PC-9 (cell line): ENCODE results near the gene RPL29. TPM values are rescaled to one million over a fixed set of nuclear protein-coding genes. Genes with fewer than 3 reads are reported as not detected.
"Not testable (repeated sequence)": the region's sequence is repeated elsewhere in the genome, so short reads cannot be mapped to it uniquely, and the experiment has no call there.

ENCODE experiments used
- BruUV-seq: library from RNA; stranded (reverse); fragments of 400-500 nt; replicated peaks from 2 replicates; lab custom pipeline; 2021; lab: Mats Ljungman, UMichigan
- CTCF ChIA-PET: fragments of 300-600 bp; sonication (Branson Sonifier 250); formaldehyde crosslinking; loops from one replicate; lab custom pipeline; 2022; ENCODE audit warnings: antibody characterized with exemption; lab: Charles Lee
- POLR2A ChIA-PET: fragments of 300-600 bp; sonication (Branson Sonifier 250); formaldehyde crosslinking; loops from one replicate; lab custom pipeline; 2022; ENCODE audit warnings: antibody characterized with exemption; ENCODE audit not compliant: unreplicated experiment; lab: Charles Lee
- DNase-seq, 2 experiments: peaks; one replicate each; pipeline versions ENCODE4 v3.0.0 to v3.0.0-alpha.2; 2015 to 2022; ENCODE audit warnings: mixed read lengths in 1 of 2
- H2AFZ ChIP-seq: fragments of 200-600 bp; sonication (generic); 2 replicates; pipeline ENCODE4 v1.8.1; 2017; ENCODE audit warnings: antibody characterized with exemption
- H3F3A ChIP-seq: fragments of 200-600 bp; sonication (generic); 2 replicates; pipeline ENCODE4 v1.8.1; 2017; ENCODE audit warnings: antibody characterized with exemption, mild to moderate bottlenecking, low read depth; ENCODE audit not compliant: insufficient read depth
- H3K27ac ChIP-seq: fragments of 200-600 bp; sonication (generic); 2 replicates; pipeline ENCODE4 v1.6.1; 2016; ENCODE audit warnings: mixed run types
- H3K27me3 ChIP-seq: fragments of 200-600 bp; sonication (generic); 2 replicates; pipeline ENCODE4 v1.6.1; 2016; ENCODE audit warnings: low read depth, mixed run types; ENCODE audit not compliant: insufficient read depth
- H3K36me3 ChIP-seq: fragments of 200-600 bp; sonication (generic); 2 replicates; pipeline ENCODE4 v1.6.1; 2016; ENCODE audit warnings: low read depth, mixed run types
- H3K4me1 ChIP-seq: fragments of 200-600 bp; sonication (generic); replicated peaks from 2 replicates; pipeline ENCODE4 v1.6.1; 2016; ENCODE audit warnings: mixed run types; ENCODE audit not compliant: insufficient read depth
- H3K4me2 ChIP-seq: fragments of 200-600 bp; sonication (generic); 2 replicates; pipeline ENCODE4 v1.6.1; 2017; ENCODE audit warnings: mixed run types
- H3K4me3 ChIP-seq: fragments of 200-600 bp; sonication (generic); 2 replicates; pipeline ENCODE4 v1.6.1; 2016; ENCODE audit warnings: mixed run types
- H3K79me2 ChIP-seq: fragments of 200-600 bp; sonication (generic); 2 replicates; pipeline ENCODE4 v1.6.1; 2017; ENCODE audit warnings: low read depth, mixed run types
- H3K9me2 ChIP-seq: fragments of 200-600 bp; sonication (generic); 2 replicates; pipeline ENCODE4 v1.8.1; 2017; ENCODE audit warnings: mild to moderate bottlenecking; ENCODE audit not compliant: insufficient read depth
- H3K9me3 ChIP-seq: fragments of 200-600 bp; sonication (generic); 2 replicates; pipeline ENCODE4 v1.8.1; 2016; ENCODE audit warnings: low read depth; ENCODE audit not compliant: insufficient read depth
- H4K20me1 ChIP-seq: fragments of 200-600 bp; sonication (generic); 2 replicates; pipeline ENCODE4 v1.8.1; 2017; ENCODE audit not compliant: insufficient read depth
- EZH2 ChIP-seq: fragments of 200-600 bp; sonication (generic); IDR thresholded peaks from 2 replicates; pipeline ENCODE4 v1.8.0; 2017; ENCODE audit warnings: antibody characterized with exemption, low read depth
- intact Hi-C: fragments of 100-400 bp; cut with micrococcal nuclease; formaldehyde crosslinking; loops from one replicate; pipeline ENCODE4 v1.10.0; 2022; ENCODE audit not compliant: unreplicated experiment
- total RNA-seq: library from RNA; stranded (reverse); gene quantifications from 2 replicates; pipeline ENCODE4 v1.2.3, GENCODE V29; 2021
- TF ChIP-seq, protein P1 (sequence below): fragments of 200-600 bp; sonication (generic); conservative IDR thresholded peaks from 2 replicates; pipeline ENCODE4 v1.6.1; 2017; ENCODE audit warnings: mixed run types, antibody characterized with exemption, mild to moderate bottlenecking, moderate library complexity

RPL29 gene
- total RNA-seq, 1 experiment from 2014 or later: 1,278 TPM

DNA sequence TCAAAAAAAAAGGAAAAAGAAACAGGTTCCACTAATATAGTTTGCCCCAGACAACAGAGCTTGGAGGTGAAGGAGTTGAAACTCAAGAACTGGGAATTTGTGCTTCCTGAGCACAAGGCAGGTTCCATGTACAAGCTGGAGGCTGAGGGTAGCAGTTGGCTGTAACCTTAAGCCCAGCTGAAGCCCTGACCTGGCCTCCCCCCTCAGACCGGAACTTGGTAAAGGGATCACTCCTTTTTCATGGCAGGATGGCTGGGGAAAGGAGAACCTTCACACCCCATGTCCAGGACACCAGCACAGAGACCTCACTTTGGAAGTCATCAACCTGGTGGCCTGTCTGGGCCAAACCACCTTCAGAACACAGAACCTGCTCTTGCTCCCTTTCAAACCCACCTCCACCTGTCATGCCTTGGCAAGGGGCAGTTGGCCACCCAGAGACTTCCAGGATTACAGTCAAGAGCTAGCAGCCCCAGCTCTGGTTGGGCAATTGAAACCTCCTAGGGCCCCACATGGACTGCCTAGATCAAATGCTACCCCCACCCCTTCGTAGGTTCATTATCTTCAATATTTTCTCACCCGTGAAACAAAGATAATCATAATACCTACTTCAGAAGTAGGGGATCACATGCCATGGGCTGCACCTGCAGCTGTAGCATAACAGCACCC lies 3.5 kb downstream of the RPL29 start:
- Histone ChIP-seq H4K20me1 (0 out of 2 replicates have a peak, but pooled peaks cover 10% of the 10 kb centered on the region), H3K4me2 (no peak overlapping the region), H3K36me3 (peaks cover 24% of the 10 kb centered on the region), H2AFZ (no peak overlapping the region), H3K79me2 (peaks cover 35% of the 10 kb centered on the region), H3K4me1 (peaks cover 11% of the 10 kb centered on the region), H3K4me3 (no peak overlapping the region), H3K9me3 (no peaks in the 10 kb centered on the region), H3K9me2 (no peaks in the 10 kb centered on the region), H3K27me3 (no peaks in the 10 kb centered on the region), H3K27ac (no peak overlapping the region), H3F3A (peaks cover 71% of the 10 kb centered on the region)
- ChIA-PET POLR2A (interaction anchor here (0.6 to 0.7 kb wide), 3 partner anchors 9 to 60 kb away, joined by 3 to 5 read pairs (median 4); partner anchors contain the start of gene PCBP4), CTCF (no interaction called here)
- no peak for TF ChIP-seq EZH2
- TF ChIP-seq, protein P1, sequence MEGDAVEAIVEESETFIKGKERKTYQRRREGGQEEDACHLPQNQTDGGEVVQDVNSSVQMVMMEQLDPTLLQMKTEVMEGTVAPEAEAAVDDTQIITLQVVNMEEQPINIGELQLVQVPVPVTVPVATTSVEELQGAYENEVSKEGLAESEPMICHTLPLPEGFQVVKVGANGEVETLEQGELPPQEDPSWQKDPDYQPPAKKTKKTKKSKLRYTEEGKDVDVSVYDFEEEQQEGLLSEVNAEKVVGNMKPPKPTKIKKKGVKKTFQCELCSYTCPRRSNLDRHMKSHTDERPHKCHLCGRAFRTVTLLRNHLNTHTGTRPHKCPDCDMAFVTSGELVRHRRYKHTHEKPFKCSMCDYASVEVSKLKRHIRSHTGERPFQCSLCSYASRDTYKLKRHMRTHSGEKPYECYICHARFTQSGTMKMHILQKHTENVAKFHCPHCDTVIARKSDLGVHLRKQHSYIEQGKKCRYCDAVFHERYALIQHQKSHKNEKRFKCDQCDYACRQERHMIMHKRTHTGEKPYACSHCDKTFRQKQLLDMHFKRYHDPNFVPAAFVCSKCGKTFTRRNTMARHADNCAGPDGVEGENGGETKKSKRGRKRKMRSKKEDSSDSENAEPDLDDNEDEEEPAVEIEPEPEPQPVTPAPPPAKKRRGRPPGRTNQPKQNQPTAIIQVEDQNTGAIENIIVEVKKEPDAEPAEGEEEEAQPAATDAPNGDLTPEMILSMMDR: no peak
- DNase-seq: no peak
- BruUV-seq: no TSS peak
- intact Hi-C loops: no loop called here

DNA sequence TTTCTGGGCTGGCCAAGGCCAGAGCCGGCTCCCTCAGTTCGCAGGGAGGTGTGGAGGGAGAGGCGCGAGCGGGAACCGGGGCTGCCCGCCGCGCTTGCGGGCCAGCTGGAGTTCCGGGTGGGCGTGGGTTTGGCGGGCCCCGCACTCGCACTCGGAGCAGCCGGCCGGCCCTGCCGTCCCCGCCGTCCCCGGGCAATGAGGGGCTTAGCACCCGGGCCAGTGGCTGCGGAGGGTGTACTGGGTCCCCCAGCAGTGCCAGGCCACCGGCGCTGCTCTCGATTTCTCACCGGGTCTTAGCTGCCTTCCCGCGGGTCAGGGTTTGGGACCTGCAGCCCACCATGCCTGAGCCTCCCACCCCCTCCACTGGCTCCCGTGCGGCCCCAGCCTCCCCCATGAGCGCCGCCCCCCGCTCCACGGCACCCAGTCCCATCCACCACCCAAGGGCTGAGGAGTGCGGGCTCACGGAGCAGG lies 5.2 kb downstream of the RPL29 start:
- DNase-seq, H3K9me3 ChIP-seq, H2AFZ ChIP-seq, intact Hi-C loops, H3K4me2 ChIP-seq, H3K27ac ChIP-seq, BruUV-seq, H3K9me2 ChIP-seq, H4K20me1 ChIP-seq, H3K27me3 ChIP-seq, H3K4me3 ChIP-seq: not testable (repeated sequence)
- Histone ChIP-seq H3K36me3 (peaks cover 24% of the 10 kb centered on the region), H3K4me1 (peaks cover 11% of the 10 kb centered on the region), H3K79me2 (peaks cover 32% of the 10 kb centered on the region), H3F3A (peaks cover 69% of the 10 kb centered on the region)
- CTCF ChIA-PET: interaction anchor here (0.6 kb wide), 1 partner anchor 11 kb away, joined by 4 read pairs; no protein-coding TSS in a partner anchor
- POLR2A ChIA-PET: interaction anchor here (0.6 kb wide), 1 partner anchor 298 kb away, joined by 4 read pairs; no protein-coding TSS in a partner anchor

DNA sequence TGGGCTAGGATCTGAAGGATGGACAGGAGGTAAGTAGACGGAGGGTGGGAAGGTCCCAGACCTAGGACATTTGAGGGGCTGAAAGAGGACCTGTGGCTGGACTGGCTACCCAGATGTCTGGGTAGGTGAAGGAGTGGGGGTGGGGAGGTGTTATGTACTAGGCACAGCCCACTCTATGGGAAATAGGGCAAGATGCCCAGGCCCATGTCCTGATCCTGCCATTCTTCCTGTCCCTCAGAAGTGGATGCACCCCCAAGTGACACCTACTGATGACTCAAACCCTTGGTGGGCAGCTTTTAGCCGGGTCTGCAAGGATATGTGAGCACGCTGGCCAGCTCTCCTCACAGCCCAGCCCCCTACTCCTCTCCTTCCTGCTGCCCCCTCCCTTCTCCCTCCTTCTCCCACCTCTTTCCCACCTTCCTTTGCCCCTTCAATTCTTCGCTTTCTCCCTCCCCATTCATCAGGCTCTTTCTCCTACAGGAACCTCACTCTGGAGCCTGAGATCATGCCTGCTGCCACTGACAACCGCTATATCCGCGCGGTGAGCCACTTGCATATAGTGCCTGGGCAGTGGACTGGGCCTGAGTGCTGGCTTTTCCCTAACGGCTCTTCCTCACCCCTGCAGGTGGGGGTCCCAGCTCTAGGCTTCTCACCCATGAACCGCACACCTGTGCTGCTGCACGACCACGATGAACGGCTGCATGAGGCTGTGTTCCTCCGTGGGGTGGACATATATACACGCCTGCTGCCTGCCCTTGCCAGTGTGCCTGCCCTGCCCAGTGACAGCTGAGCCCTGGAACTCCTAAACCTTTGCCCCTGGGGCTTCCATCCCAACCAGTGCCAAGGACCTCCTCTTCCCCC lies 7.2 kb downstream of the RPL29 start:
- intact Hi-C loops: no loop called here
- no peak for TF ChIP-seq EZH2
- TF ChIP-seq, protein P1: no peak
- no peak overlapping the region for H3K4me3 ChIP-seq
- H3K9me3 ChIP-seq: no peaks in the 10 kb centered on the region
- H2AFZ ChIP-seq: no peak overlapping the region
- H3K36me3 ChIP-seq: peaks cover 9% of the 10 kb centered on the region; the same call in 1 of the 2 replicates
- no TSS peak for BruUV-seq
- H3K79me2 ChIP-seq: peaks cover 19% of the 10 kb centered on the region
- H4K20me1 ChIP-seq: 0 out of 2 replicates have a peak, but pooled peaks cover 10% of the 10 kb centered on the region
- H3K27ac ChIP-seq: no peak overlapping the region
- DNase-seq: no peak
- H3K4me2 ChIP-seq: no peak overlapping the region
- POLR2A ChIA-PET: interaction anchor here (0.6 kb wide), 1 partner anchor 262 kb away, joined by 9 read pairs; no protein-coding TSS in a partner anchor
- no peaks in the 10 kb centered on the region for H3K9me2 ChIP-seq
- no peaks in the 10 kb centered on the region for H3K27me3 ChIP-seq
- CTCF ChIA-PET: no interaction called here
- H3K4me1 ChIP-seq: peaks cover 12% of the 10 kb centered on the region
- peaks cover 58% of the 10 kb centered on the region for H3F3A ChIP-seq
